Thoracic aorta (tissue), 2 donors: ENCODE measurements around the gene VPS50. TPM values are rescaled to one million over a fixed set of nuclear protein-coding genes. Genes with fewer than 3 reads are reported as not detected.

Experiments
- ATAC-seq: fragments of 150-250 bp; one replicate; pipeline ENCODE4 v1.8.0; 2017; ENCODE audit warnings: low read depth; ENCODE audit not compliant: insufficient number of reproducible peaks, low FRiP score
- DNase-seq: peaks from one replicate; pipeline ENCODE4 v3.0.0-alpha.2; 2020; ENCODE audit warnings: low spot score
- H3K27ac ChIP-seq, 2 donors: fragments of 200-600 bp; sonication (generic); 1 replicate in 1 of 2; 2 replicates in 1 of 2; pipeline ENCODE4 v1.5.1; 2016; ENCODE audit warnings: mild to moderate bottlenecking in 2 of 2, moderate library complexity in 2 of 2
- H3K27me3 ChIP-seq: fragments of 200-600 bp; sonication (generic); replicated peaks from 2 replicates; pipeline ENCODE4 v1.6.0; 2016; ENCODE audit warnings: mild to moderate bottlenecking; ENCODE audit not compliant: insufficient read depth
- H3K36me3 ChIP-seq: fragments of 200-600 bp; sonication (generic); one replicate; pipeline ENCODE4 v1.5.1; 2016
- H3K4me1 ChIP-seq, 2 donors: fragments of 200-600 bp; sonication (generic); 1 replicate in 1 of 2; 2 replicates in 1 of 2; pipeline versions ENCODE4 v1.5.1 to v1.6.0; 2016; ENCODE audit warnings: low read depth in 2 of 2, mild to moderate bottlenecking in 1 of 2; ENCODE audit not compliant: control insufficient read depth in 1 of 2
- H3K4me3 ChIP-seq: fragments of 200-600 bp; sonication (generic); 2 replicates; pipeline ENCODE4 v1.5.1; 2016; ENCODE audit warnings: mild to moderate bottlenecking
- H3K9me3 ChIP-seq: fragments of 200-600 bp; sonication (generic); 2 replicates; pipeline ENCODE4 v1.5.1; 2016
- CTCF ChIP-seq: fragments of 200-600 bp; sonication (generic); IDR thresholded peaks from one replicate; pipeline ENCODE4 v1.5.1; 2019; ENCODE audit warnings: antibody characterized with exemption
- total RNA-seq, 2 donors: library from RNA; depleted of rRNA; stranded (reverse); fragments of >200 nt; gene quantifications; one replicate each; pipeline versions ENCODE4 v1.1.0 to v1.2.3, GENCODE V29; 2016

The VPS50 gene
- total RNA-seq, 2 donors from 2014 or later, result 18.1 to 25.3 TPM

GRCh38 chr7:93374345-93374940 is 142.3 kb downstream of the VPS50 start:
- DNase-seq (no peak), ATAC-seq (no peak)
- Histone ChIP-seq H3K4me1 (no peaks in the 10 kb centered on the region), H3K9me3 (no peaks in the 10 kb centered on the region), H3K36me3 (no peaks in the 10 kb centered on the region), H3K27me3 (no peaks in the 10 kb centered on the region), H3K27ac (no peak overlapping the region), H3K4me3 (no peak overlapping the region)
- TF ChIP-seq CTCF, result peak; percentile 51

- no peaks in the 10 kb centered on the region for H3K9me3 ChIP-seq
- no peaks in the 10 kb centered on the region for H3K36me3 ChIP-seq
- no peak for DNase-seq
- ATAC-seq, result no peak
- no peaks in the 10 kb centered on the region for H3K27me3 ChIP-seq
- TF ChIP-seq CTCF, result no peak
- no peaks in the 10 kb centered on the region for H3K4me1 ChIP-seq
- no peak overlapping the region for H3K4me3 ChIP-seq
- no peak overlapping the region for H3K27ac ChIP-seq
Observed at GRCh38 chr7:93375603-93376002, 143.4 kb downstream of the VPS50 start.

GRCh38 chr7:93378131-93378760 is 146.1 kb downstream of the VPS50 start:
- Histone ChIP-seq H3K4me3 (no peak overlapping the region), H3K36me3 (no peaks in the 10 kb centered on the region), H3K9me3 (no peaks in the 10 kb centered on the region), H3K27ac (no peak overlapping the region), H3K27me3 (no peaks in the 10 kb centered on the region), H3K4me1 (no peaks in the 10 kb centered on the region)
- TF ChIP-seq CTCF, result no peak
- DNase-seq (no peak), ATAC-seq (no peak)

GRCh38 chr7:93382362-93382761 is 150.2 kb downstream of the VPS50 start:
- no peak for TF ChIP-seq CTCF
- no peak for ATAC-seq
- Histone ChIP-seq H3K27me3 (no peaks in the 10 kb centered on the region), H3K36me3 (no peaks in the 10 kb centered on the region), H3K4me1 (no peaks in the 10 kb centered on the region), H3K9me3 (no peaks in the 10 kb centered on the region), H3K27ac (no peak overlapping the region), H3K4me3 (no peak overlapping the region)
- DNase-seq, result no peak

GRCh38 chr7:93390660-93391059 is 158.5 kb downstream of the VPS50 start:
- Histone ChIP-seq H3K4me3 (no peak overlapping the region), H3K27me3 (no peaks in the 10 kb centered on the region), H3K9me3 (no peaks in the 10 kb centered on the region), H3K27ac (no peak overlapping the region), H3K36me3 (no peaks in the 10 kb centered on the region), H3K4me1 (no peaks in the 10 kb centered on the region)
- DNase-seq (no peak), ATAC-seq (no peak)
- no peak for TF ChIP-seq CTCF
